ENCODE data around the gene YBX2. TPM values are rescaled to one million over a fixed set of nuclear protein-coding genes. Genes with fewer than 3 reads are reported as not detected.

YBX2 gene
- total RNA-seq, 2 donors from 2014 or later, result 3.6 to 9.5 TPM

- H3K4me1 Mint-ChIP-seq (ENCODE audit: low read depth), result peaks cover 42% of the 10 kb centered on the region
- ATAC-seq (replicated peaks in 1 of 2) (peak; percentile 66 to 77), DNase-seq (peak; percentile 95 to 98)
- no peaks in the 10 kb centered on the region for H3K9me3 Mint-ChIP-seq
- H3K4me3 Mint-ChIP-seq, result peak overlapping the region; percentile 83 to 92
- peaks cover 0 to 4% of the 10 kb centered on the region in 2 donors for H3K36me3 Mint-ChIP-seq (ENCODE audit: insufficient read depth in 2 of 2)
- H3K27me3 Mint-ChIP-seq (ENCODE audit: low read depth), result no peaks in the 10 kb centered on the region
- H3K27ac Mint-ChIP-seq, result peak overlapping the region; percentile 96
Observed at GRCh38 chr17:7329374-7329996, 35.0 kb upstream of the YBX2 start.

GRCh38 chr17:7328840-7329373, 34.5 kb upstream of the YBX2 start, which contains the start of gene NEURL4:
Gene NEURL4 (minus strand): TSS chr17:7329335. CDS start chr17:7329312, 23 bp downstream.
- DNase-seq (no peak), ATAC-seq (replicated peaks in 1 of 2) (peak; percentile 22 to 35)
- Mint-ChIP-seq H3K27me3 (ENCODE audit: low read depth) (no peaks in the 10 kb centered on the region), H3K27ac (peak within 1 kb of the TSS; percentile 96), H3K4me1 (ENCODE audit: low read depth) (peaks cover 41% of the 10 kb centered on the region), H3K4me3 (peak within 1 kb of the TSS; percentile 89 to 92), H3K36me3 (ENCODE audit: insufficient read depth in 2 of 2) (peaks cover 0 to 7% of the 10 kb centered on the region in 2 donors), H3K9me3 (no peaks in the 10 kb centered on the region)

GRCh38 chr17:7328009-7328408, 33.6 kb upstream of the YBX2 start:
- H3K4me1 Mint-ChIP-seq (ENCODE audit: low read depth), result peaks cover 35% of the 10 kb centered on the region
- H3K36me3 Mint-ChIP-seq (ENCODE audit: insufficient read depth in 2 of 2), result peaks cover 0 to 8% of the 10 kb centered on the region in 2 donors
- peak overlapping the region; percentile 1 for H3K27ac Mint-ChIP-seq
- no peaks in the 10 kb centered on the region for H3K9me3 Mint-ChIP-seq
- DNase-seq (no peak), ATAC-seq (replicated peaks in 1 of 2) (no peak)
- no peaks in the 10 kb centered on the region for H3K27me3 Mint-ChIP-seq (ENCODE audit: low read depth)
- peak overlapping the region; percentile 89 to 92 for H3K4me3 Mint-ChIP-seq

- Mint-ChIP-seq H3K27me3 (ENCODE audit: low read depth) (no peaks in the 10 kb centered on the region), H3K9me3 (no peaks in the 10 kb centered on the region), H3K4me1 (ENCODE audit: low read depth) (peaks cover 30% of the 10 kb centered on the region), H3K4me3 (peak overlapping the region in 1 of 2 donors; percentile 92), H3K27ac (no peak overlapping the region), H3K36me3 (ENCODE audit: insufficient read depth in 2 of 2) (peaks cover 0 to 8% of the 10 kb centered on the region in 2 donors)
- DNase-seq (no peak), ATAC-seq (replicated peaks in 1 of 2) (no peak)
Observed at GRCh38 chr17:7327501-7327900, 33.1 kb upstream of the YBX2 start.

- Mint-ChIP-seq H3K36me3 (ENCODE audit: insufficient read depth in 2 of 2) (peaks cover 0 to 8% of the 10 kb centered on the region in 2 donors), H3K27ac (peak overlapping the region; percentile 34), H3K4me3 (peak overlapping the region in 1 of 2 donors; percentile 8)
Observed at GRCh38 chr17:7327056-7327455, 32.6 kb upstream of the YBX2 start.

GRCh38 chr17:7326186-7326585, 31.7 kb upstream of the YBX2 start:
- H3K4me3 Mint-ChIP-seq, result no peak overlapping the region
- ATAC-seq (replicated peaks in 1 of 2) (no peak), DNase-seq (no peak)
- H3K36me3 Mint-ChIP-seq (ENCODE audit: insufficient read depth in 2 of 2), result peaks cover 0 to 8% of the 10 kb centered on the region in 2 donors
- H3K4me1 Mint-ChIP-seq (ENCODE audit: low read depth), result peaks cover 24% of the 10 kb centered on the region
- no peaks in the 10 kb centered on the region for H3K9me3 Mint-ChIP-seq
- H3K27me3 Mint-ChIP-seq (ENCODE audit: low read depth), result no peaks in the 10 kb centered on the region
- H3K27ac Mint-ChIP-seq, result no peak overlapping the region

More at GRCh38 chr17:7327056-7327455, 32.6 kb upstream of the YBX2 start:
- H3K9me3 Mint-ChIP-seq, result no peaks in the 10 kb centered on the region
- no peak for ATAC-seq (replicated peaks in 1 of 2)
- H3K4me1 Mint-ChIP-seq (ENCODE audit: low read depth), result peaks cover 26% of the 10 kb centered on the region
- DNase-seq, result no peak
- no peaks in the 10 kb centered on the region for H3K27me3 Mint-ChIP-seq (ENCODE audit: low read depth)

- Mint-ChIP-seq H3K27me3 (ENCODE audit: low read depth) (no peaks in the 10 kb centered on the region), H3K4me1 (ENCODE audit: low read depth) (peaks cover 16% of the 10 kb centered on the region), H3K4me3 (no peak overlapping the region), H3K36me3 (ENCODE audit: insufficient read depth in 2 of 2) (peaks cover 0 to 10% of the 10 kb centered on the region in 2 donors), H3K9me3 (no peaks in the 10 kb centered on the region), H3K27ac (no peak overlapping the region)
- ATAC-seq (replicated peaks in 1 of 2) (no peak), DNase-seq (no peak)
Observed at GRCh38 chr17:7325031-7325528, 30.6 kb upstream of the YBX2 start.

- no peak for ATAC-seq (replicated peaks in 1 of 2)
- Mint-ChIP-seq H3K4me3 (no peak overlapping the region), H3K36me3 (ENCODE audit: insufficient read depth in 2 of 2) (peaks cover 0 to 10% of the 10 kb centered on the region in 2 donors), H3K9me3 (no peaks in the 10 kb centered on the region), H3K27ac (no peak overlapping the region), H3K27me3 (ENCODE audit: low read depth) (no peaks in the 10 kb centered on the region), H3K4me1 (ENCODE audit: low read depth) (peaks cover 16% of the 10 kb centered on the region)
- no peak for DNase-seq
Observed at GRCh38 chr17:7324438-7324779, 30.0 kb upstream of the YBX2 start.

- Mint-ChIP-seq H3K36me3 (ENCODE audit: insufficient read depth in 2 of 2) (peaks cover 0 to 10% of the 10 kb centered on the region in 2 donors), H3K4me3 (no peak overlapping the region), H3K27me3 (ENCODE audit: low read depth) (no peaks in the 10 kb centered on the region), H3K27ac (no peak overlapping the region), H3K9me3 (no peaks in the 10 kb centered on the region), H3K4me1 (ENCODE audit: low read depth) (peaks cover 15% of the 10 kb centered on the region)
- ATAC-seq (replicated peaks in 1 of 2), result peak; percentile 40 to 41
- DNase-seq, result peak; percentile 64 to 77
Observed at GRCh38 chr17:7323731-7324437, 29.4 kb upstream of the YBX2 start.

GRCh38 chr17:7322520-7323194, 28.2 kb upstream of the YBX2 start:
- no peaks in the 10 kb centered on the region for H3K9me3 Mint-ChIP-seq
- DNase-seq (no peak), ATAC-seq (replicated peaks in 1 of 2) (no peak)
- H3K27ac Mint-ChIP-seq, result no peak overlapping the region
- H3K4me1 Mint-ChIP-seq (ENCODE audit: low read depth), result peaks cover 3% of the 10 kb centered on the region
- no peaks in the 10 kb centered on the region for H3K27me3 Mint-ChIP-seq (ENCODE audit: low read depth)
- peaks cover 0 to 9% of the 10 kb centered on the region in 2 donors for H3K36me3 Mint-ChIP-seq (ENCODE audit: insufficient read depth in 2 of 2)
- no peak overlapping the region for H3K4me3 Mint-ChIP-seq

- ATAC-seq (replicated peaks in 1 of 2) (no peak), DNase-seq (no peak)
- H3K36me3 Mint-ChIP-seq (ENCODE audit: insufficient read depth in 2 of 2), result peaks cover 2 to 10% of the 10 kb centered on the region in 2 donors
- H3K27ac Mint-ChIP-seq, result no peak overlapping the region
- no peaks in the 10 kb centered on the region for H3K9me3 Mint-ChIP-seq
- no peak overlapping the region for H3K4me3 Mint-ChIP-seq
- no peaks in the 10 kb centered on the region for H3K27me3 Mint-ChIP-seq (ENCODE audit: low read depth)
- peaks cover 2% of the 10 kb centered on the region for H3K4me1 Mint-ChIP-seq (ENCODE audit: low read depth)
Observed at GRCh38 chr17:7321466-7321865, 27.0 kb upstream of the YBX2 start.

GRCh38 chr17:7318121-7318860, 23.9 kb upstream of the YBX2 start:
- no peaks in the 10 kb centered on the region for H3K27me3 Mint-ChIP-seq (ENCODE audit: low read depth)
- H3K27ac Mint-ChIP-seq, result peak overlapping the region; percentile 55
- ATAC-seq (replicated peaks in 1 of 2) (no peak), DNase-seq (no peak)
- no peak overlapping the region for H3K4me3 Mint-ChIP-seq
- H3K4me1 Mint-ChIP-seq (ENCODE audit: low read depth), result peaks cover 28% of the 10 kb centered on the region
- H3K9me3 Mint-ChIP-seq, result no peaks in the 10 kb centered on the region
- H3K36me3 Mint-ChIP-seq (ENCODE audit: insufficient read depth in 2 of 2), result peaks cover 3 to 4% of the 10 kb centered on the region in 2 donors

Measured in activated T-cell treated with anti-CD3 and anti-CD28 coated beads, Interleukin-2, amount 50 U/mL, for 72 hours (primary cell).